ENCODE measurements around the gene CBX3.
A peak's percentile ranks its signal among the peaks of the same experiment; 100 is the strongest.
"Not testable (repeated sequence)": the region's sequence is repeated elsewhere in the genome, so short reads cannot be mapped to it uniquely, and the experiment has no call there.

The CBX3 gene

DNA sequence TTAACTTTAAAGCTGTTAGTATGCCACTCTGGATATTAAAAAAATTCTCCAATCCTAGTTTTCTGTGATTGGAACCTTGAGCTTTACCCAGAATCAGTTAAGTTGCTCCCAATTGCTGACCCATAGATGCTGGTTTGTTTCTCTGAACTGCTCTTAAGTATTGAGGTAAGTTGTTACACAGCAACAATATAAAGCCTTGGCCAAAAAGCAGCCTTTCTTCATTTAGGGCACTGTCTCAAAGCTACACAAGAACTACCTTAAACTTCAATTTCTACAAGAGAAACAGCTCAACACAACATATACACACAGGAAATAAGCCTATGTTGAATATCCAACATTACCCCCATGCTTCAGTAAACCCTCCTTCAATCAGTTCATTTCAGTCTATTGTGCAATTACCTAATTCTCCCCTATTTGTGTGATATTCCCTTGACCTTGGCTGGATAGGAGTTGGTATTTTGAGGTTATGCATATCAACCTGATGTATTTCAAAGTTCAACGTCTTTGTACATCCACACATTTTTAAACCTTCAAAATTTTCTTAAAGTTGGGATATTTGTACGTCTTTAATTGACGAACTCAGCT lies 12.5 kb upstream of the CBX3 start:
- DNase-seq: no peak

DNA sequence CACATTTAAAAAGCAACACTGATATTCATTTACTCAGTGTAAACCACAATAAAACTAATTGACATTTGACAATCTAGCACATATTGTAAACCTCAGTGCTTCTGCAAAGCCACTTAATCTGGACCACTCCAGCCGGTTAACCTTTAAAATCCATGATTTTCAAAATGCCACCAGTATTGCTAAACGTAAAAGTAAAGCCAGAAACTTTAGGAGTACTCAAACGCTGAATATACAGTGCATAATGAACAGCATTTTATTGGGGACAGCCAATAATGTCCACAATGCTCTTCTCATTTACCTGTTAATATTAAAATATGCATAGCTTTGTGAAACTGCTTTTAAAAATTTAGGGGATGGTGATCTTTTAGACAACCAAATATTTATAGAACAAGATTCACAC lies 11.8 kb upstream of the CBX3 start:
- DNase-seq: no peak

DNA sequence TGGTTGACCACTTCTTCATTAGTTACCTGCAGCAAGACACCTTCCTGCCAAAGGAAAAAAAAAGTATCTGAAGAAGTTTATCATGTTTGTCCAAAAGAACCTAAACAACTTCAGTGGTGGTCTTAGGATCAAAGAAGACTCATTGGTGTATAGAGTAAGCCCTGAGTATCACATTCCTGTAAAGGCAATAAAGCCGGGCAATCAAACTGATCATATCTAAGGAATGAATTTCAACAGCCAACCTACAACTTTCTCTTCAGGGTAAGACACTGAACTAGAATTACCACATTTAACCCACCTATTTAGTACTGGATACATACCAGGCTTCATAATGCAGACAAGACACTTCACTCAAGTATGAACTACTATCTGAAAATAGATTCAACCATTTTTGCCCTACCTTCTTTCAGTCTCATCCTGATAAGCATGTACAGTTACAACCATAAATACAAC lies 11.1 kb upstream of the CBX3 start:
- DNase-seq: no peak

DNA sequence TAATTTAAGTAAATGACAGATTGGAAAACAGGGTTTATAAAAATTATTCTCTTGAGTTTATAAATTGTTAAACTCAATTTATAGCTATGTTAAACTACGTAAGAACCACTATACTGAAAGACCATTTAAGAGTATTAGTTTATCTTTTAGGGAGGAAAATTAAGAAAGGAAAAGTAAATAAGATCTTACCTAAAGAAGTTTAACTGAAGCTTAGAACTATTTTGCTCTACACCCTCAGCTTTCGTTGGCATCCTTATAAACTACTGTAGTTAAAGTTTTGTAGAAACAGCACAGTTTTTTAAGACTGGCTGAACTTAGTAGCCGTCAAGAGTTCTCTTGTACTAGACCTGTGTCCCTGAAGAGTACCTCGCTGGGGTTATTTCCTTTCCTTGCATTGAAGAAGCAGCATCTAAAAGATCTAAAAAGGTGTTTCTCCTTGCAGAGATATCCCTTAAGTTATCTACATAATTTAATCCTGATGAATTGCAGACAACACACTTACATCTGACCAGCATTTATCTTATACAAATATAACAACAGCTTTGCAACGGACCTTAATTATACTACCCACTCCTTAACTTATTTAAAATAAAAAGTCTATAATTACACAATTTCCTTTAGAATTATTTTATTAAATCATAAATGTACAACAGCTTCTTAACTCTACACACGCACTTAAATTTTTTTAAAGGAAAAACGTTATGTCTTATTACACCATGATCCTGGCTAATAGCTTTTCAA lies 10.1 kb upstream of the CBX3 start:
- DNase-seq: no peak

DNA sequence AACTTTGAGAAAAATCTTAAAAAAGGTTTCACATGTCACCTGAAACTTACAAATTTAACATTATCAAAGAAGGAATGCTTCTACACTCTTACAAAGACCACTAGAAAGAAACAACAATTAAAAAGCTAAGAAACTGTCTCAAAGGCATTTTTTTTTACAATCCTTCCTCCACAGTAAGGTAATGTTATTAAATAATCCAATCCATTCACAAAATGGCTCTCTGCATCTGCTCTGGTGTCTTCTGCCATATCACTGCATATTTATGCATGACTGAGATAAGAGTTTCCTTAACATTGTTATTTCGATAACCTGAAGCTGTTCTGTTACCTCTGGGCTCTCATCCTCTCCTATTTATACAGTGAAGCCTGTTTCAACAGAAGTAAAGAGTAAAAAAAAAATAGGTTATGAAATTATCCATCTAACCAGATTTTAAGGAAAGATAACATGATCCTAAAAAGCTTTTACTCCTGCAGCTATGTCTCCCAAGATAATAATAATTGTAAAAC lies 9.5 kb upstream of the CBX3 start:
- DNase-seq: no peak

DNA sequence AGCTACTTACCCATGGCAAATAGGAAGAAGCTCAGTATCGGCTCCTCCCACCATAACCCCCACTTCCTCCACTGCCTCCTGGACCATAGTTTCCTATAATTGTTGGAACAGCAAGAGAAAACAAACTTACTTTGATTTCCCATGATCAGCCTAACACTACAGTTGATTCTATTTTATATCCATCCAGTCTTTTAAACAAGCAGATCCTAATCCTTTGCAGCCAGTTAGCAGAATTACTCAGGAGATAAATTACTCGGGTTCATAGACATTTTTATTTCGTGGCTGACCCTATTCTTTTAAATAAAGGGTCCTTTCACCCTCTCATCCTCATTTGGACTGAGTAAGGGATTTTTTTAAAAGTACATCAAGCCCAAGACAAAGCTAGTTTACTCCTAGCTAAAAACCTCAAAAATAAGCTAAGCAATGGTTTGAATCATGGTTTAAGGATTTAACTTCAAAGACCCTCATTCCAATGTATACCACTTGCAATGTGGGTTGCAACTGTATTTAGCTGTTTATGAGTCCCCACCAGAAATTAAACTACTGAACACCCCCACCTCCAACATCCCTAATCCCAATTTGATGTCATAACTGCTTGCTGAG lies 9.0 kb upstream of the CBX3 start:
- no peak for DNase-seq

DNA sequence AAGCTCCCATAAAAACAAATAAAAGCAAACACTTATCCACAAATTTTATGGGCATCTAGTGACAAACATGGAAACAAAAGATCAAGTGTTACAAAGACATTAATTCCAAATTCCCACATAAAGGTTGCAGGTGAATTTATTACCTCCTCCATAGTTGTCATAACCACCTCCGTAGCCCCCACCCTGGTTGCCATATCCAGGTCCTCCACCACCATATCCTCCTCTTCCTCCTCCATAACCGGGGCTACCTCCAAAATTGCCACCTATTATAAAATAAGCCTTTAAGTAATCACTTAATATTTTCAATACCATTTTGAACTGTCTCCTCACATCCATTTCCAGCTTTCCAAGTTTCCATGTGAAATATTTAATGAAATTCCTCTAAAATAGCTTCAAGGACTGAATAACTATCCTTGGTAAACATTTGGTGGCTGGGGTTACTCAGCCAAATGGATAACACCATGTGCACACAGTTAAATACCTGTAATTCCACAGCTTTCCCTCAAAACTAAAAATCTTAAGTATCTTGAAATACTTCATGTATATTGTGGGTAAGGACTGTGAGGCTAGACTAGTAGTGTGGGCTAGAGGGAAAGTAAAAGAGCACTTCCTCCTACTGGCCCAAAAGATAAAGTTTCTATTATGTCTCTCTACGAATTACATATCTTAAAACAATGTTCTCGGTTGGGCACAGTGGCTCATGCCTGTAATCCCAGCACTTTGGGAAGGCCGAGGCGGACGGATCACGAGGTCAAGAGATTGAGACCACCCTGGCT lies 7.9 kb upstream of the CBX3 start:
- no peak for DNase-seq

DNA sequence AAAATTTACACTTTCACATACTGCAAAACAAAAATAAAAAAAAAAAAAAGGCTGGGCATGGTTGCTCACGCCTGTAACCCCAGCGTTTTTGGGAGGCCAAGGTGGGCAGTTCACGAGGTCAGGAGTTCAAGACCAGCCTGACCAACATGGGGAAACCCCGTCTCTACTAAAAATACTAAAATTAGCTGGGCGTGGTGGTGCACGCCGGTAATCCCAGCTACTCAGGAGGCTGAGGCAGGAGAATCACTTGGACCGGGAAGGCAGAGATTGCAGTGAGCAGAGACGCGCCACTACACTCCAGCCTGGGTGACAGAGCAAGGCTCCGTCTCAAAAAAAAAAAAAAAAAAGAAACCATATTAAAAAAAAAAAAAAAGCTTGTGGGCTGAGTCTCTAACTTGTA lies 6.8 kb upstream of the CBX3 start:
- not testable (repeated sequence) for DNase-seq

DNA sequence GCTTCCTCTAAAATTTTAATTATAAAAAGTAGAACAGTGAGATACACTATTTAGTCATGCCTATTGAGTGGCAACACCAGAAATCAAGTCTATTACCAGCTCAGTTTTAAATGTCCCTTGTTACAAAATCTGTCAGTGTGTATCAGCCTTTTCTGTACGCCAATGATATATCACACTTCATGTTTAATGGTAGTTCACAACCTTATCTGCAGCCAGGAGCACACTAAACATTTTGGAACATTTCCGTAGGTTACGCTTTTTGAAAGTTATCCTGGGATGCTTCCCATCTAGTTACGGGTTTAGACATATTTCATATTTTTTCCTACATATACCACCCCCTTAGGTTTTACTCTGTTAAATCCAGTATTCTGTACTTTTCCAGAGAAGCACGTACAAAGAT lies 6.4 kb upstream of the CBX3 start:
- no peak for DNase-seq

DNA sequence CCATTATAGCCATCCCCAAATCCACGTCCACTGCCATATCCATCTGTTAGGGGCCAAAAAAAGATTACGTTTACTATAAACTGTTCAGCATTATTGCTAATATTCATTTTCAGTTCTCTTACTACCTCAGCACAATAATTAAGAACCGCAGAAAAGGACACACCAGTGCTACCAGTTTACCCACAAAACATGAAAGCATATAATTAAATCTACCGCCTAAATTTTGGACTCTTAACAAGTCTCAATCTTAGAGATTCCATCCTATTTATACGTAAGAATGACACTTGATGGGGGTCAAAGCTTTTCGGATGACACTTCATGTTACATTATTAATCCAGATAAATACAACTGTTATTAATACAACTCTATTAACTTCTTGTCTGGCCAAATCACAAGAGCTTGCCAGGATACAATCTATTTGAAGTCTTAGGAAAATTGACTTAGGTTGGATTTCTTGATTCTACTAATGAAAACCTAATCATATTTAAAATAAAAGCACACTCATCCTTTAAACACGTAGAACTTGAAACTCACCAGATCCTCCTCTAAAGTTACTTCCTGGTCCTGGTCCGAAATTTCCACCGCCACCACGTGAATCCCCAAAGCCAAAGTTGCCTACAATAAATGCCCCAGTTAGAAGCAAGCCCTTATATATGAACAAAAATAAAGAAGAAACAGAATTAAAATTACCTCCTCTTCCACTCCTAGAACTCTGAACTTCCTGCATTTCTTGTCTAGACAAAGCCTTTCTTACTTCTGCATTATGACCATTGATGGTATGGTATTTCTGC lies 5.5 kb upstream of the CBX3 start:
- no peak for DNase-seq

DNA sequence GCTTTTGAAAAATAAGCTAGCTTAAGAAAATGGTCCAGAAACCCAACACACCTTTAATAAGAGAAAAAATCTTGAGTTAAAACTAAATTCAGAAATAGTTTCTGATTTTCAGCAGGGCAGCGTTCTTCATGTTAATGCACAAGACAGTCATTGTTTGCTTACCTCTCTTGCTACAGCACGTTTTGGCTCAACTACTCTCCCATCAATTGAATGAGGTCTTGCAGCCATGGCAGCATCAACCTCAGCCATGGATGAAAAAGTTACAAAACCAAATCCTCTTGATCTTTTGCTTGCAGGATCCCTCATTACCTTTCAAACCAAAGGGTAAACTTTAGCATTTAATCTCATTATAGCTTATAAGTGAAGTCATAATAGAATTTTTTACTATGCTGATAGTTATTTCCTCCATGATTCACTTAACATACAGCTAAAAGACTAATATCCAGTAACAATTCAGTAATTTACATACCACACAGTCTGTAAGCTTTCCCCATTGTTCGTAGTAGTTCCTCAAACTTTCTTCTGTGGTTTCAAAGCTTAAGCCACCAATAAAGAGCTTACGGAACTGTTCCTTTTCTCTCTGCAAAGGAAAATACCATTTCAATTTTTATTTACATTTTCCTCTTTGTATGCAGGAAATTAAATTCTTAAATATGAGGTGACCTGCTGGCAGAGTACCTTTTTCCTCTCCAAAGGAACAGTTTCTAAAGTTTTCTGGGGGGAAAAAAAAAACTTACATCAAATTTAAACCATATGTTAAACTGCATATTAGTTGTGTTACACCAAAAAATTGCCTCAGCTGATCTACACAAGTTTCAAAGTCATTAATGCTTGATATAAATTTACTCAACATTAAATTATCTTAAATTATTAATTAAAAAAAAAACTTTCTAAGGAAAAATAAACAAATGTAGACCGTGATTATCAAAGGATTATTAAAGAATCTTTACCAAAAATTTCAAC lies 4.1 kb upstream of the CBX3 start:
- no peak for DNase-seq

DNA sequence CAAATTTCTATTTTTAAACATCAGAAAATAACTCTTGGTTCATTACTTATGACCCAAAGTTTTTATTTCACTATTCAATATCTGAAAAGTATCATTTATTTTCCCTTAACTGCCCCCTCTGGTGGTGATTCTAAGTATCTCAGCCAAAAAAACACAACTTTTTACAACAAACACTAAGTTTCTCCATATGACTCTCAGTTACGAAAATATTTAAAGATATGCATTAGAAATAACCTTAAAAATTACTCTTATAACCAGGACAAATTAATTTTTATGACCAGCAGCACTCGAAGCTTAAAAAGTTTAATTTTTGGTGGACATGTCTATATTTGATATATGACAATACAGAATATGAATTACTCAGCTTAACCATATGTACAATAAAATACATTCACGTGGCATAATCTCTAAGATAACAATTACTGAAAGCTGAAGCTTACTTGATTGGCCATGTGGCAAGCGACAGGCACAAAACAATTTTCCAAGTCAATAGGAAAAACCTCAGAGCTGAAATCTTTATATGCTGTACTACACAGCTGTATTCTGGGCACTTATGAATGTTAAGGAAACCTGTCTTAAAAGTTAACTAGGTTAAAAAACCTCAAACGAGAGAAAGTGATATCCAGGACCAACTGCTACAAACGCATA lies 3.3 kb upstream of the CBX3 start:
- DNase-seq: no peak

DNA sequence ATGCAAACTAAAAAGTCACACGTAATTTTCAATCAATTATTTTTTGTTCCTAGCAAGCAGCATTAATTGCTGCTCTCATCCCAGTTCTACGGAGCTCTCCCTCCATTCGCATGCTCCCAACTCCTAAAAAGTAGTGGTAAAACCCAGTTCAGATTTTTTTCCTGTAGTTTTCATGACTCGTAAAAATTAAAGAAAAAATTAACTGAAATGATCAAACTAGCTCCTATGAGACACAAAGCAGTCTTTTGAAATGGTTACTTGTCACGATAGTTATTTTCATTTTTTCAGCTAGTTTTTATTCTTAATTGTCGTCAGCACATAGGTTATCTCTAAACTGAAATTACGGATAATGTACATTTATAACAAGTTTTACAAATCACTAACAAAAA lies 2.8 kb upstream of the CBX3 start:
- no peak for DNase-seq

DNA sequence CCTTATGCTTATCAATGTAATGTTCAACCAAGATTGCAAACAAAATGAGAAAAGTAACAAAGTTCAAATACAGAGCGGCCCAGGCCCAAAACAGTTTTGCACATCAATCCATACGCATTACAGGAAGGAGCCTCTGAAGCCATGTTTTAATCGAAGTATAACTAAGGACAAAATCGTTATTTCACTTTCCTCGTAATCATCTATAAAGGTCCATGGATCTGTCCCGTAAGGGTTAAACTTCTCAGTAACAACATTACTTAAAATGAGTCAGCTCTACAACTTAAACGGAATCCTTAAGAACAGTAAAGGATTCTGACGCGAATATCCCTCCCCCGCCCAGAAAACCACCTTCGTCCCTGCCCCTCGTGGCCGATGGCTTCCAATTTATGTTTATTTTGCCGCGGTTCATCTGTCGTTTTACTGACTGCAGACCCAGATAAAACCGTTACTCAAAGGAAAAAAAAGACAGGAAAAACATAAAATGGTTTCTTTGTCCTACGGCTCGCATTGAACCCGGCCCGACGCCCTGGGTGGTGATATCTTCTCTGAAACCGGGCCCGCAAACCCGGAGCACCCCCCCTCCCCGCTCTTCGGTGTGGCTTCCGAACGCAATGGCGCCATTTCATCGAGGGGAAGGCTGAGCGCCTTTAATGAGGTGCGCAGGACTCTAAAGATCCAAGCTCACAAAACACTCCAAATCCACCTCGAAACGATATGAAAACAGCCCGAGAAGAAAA lies 2.1 kb upstream of the CBX3 start:
- DNase-seq: peak; percentile 70

DNA sequence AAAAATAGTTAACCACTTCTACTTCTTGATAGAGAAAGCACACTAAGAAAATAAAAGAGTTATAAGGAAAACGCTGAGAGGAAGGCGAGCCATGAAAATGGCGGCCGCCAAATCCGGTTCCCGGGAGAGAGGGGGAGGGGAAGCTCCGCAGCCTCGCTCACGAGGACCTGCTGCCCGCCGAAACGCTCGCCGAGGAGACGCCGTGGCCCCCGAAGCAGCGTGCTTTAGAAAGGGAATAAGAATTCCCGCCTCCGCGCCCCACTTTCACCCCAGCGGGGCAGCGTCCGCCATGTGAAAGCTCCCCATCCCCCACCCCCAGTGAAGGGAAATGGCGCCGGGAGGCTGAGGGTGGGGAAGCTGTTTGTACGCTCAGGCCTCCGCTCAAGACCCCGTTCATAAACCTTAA lies 1.5 kb upstream of the CBX3 start:
- peak; percentile 78 for DNase-seq

DNA sequence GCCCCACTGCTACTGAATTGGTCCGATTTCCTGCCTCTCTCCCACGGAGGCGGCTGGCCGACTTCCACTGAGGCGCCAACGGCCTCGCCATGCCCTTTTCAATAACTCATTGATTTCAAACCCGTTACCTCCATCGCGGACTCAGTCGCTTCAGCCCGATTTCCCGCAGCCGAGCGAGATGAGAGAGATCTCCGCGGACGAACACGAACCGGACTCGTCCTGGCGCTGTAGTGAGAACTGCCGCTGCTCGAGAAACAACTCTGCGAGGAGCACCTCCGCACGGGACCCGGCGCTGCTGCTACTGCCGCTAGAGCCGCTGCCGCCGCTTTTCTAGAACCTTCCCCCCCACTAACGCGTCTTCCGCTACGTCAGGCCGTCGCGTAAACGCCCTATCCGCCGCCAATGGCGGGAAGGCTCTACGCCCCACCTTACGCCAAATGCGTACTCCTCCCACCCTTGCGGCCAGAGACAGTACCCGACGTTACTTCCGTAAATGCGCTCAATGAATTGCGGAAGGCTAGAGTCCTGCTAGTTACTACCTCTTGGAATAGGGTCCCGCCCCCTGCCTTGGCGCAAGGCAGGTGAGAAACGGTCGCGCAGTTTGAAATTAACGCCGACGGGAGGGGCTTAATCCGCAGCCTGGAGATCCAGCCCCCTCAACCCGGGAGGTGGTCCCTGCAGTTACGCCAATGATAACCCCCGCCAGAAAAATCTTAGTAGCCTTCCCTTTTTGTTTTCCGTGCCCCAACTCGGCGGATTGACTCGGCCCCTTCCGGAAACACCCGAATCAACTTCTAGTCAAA lies 900 bp upstream of the CBX3 start, which contains the start of gene HNRNPA2B1:
Gene HNRNPA2B1 (minus strand): TSS at position 303 of the 803 bp plus-strand sequence. CDS start 169 bp downstream, at position 134.
- peak; percentile 95 for DNase-seq

DNA sequence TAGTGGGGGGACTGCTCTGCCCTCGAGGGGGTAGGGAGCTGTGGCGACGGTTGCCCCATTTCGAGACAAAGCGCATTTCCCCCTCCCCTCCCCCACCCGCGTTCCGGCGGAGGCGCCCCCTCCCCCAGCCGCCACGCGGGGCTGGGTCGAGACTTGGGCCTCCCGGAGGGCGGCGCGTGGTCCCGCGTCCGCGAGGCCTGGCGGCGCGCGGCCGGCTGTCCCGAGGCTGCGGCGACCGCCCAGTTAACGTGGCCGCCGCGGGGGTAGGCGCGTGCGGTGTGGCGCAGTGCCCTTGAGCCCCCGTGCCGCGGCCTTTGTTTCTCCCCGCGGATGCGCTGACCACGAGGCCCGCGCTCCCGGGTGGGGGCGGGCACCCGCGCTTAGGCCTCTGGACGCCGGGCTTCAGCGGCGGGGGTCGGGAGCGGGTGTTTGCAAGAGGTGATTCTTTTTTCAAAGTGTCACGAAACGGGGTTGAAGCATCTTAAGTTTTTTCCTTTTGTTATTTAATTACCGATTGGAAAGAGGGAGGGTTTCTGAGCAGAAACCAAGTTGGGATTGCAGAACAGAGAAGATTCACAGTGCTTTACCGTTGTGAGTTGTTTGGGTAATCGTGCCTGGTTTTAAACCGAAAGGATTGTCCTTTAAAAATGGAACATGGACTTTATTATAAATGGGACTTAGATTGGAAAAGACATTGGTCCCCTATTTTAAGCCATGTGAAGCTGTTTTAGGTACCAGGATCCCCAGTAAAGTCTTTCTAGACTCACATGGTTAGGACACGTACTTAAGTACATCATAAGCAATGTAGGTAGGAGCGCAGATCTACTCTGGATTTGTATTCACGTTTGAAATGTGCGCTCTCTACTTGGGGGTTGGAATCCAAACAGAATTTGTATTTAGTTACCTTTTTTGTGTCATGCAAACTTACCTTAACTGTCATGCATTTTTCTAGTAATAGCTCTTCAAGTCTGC lies 760 bp downstream of the CBX3 start:
- DNase-seq: peak; percentile 76

DNA sequence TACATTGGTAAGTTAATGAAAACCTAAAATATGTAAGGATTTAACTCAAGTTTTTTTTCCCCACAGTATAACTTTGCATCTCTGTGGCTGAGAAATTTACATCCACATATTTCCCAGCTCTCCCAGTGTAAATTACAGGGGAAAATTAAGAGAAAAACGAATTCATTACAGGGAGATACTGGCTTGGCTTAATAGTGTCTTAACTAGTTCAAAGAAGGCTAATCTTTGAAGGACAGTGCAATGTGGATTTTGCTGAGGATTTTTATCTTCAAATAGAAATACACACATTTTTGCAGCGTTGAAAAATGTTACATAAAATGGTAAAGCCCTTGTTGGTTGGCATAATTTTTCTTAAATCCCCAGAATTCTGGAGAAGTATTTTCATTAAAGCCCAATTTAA lies 1.5 kb downstream of the CBX3 start:
- DNase-seq: no peak

All from activated naive CD4-positive, alpha-beta T cell treated with anti-CD3 and anti-CD28 coated beads, Interleukin-2, amount 50 U/mL, for 16 hours (primary cell).